Liver (tissue), 9 donors: ENCODE results near the gene IGSF22. TPM values are rescaled to one million over a fixed set of nuclear protein-coding genes. Genes with fewer than 3 reads are reported as not detected.

Experiments
- DNase-seq: peaks from one replicate; pipeline ENCODE4 v3.0.0-alpha.2; 2017; ENCODE audit warnings: low spot score
- H3K27ac ChIP-seq, 2 donors: one replicate each; pipeline ENCODE4 v1.7.0; 2013; ENCODE audit warnings: inconsistent platforms in 2 of 2, low read length in 2 of 2, control low read depth in 1 of 2, low read depth in 1 of 2, mild to moderate bottlenecking in 1 of 2
- H3K27me3 ChIP-seq, 4 donors: one replicate each; pipeline versions ENCODE4 v1.6.1 to v1.7.0; 2013; ENCODE audit warnings: low read length in 3 of 4, inconsistent platforms in 1 of 4, mild to moderate bottlenecking in 1 of 4, moderate library complexity in 1 of 4; ENCODE audit not compliant: control insufficient read depth in 4 of 4, insufficient read depth in 4 of 4
- H3K36me3 ChIP-seq, 4 donors: one replicate each; pipeline versions ENCODE4 v1.6.1 to v1.7.0; 2013; ENCODE audit warnings: low read length in 3 of 4, mild to moderate bottlenecking in 3 of 4, low read depth in 1 of 4, moderate library complexity in 1 of 4; ENCODE audit not compliant: control insufficient read depth in 4 of 4, insufficient read depth in 3 of 4
- H3K4me1 ChIP-seq, 4 donors: one replicate each; pipeline versions ENCODE4 v1.6.1 to v1.7.0; 2013; ENCODE audit warnings: low read length in 3 of 4, mild to moderate bottlenecking in 3 of 4, moderate library complexity in 1 of 4; ENCODE audit not compliant: control insufficient read depth in 4 of 4, insufficient read depth in 4 of 4
- H3K4me3 ChIP-seq, 3 donors: one replicate each; pipeline versions ENCODE4 v1.6.1 to v1.7.0; 2013; ENCODE audit warnings: low read length in 3 of 3, control low read depth in 1 of 3, low read depth in 1 of 3, mild to moderate bottlenecking in 1 of 3
- H3K9ac ChIP-seq, 2 donors: one replicate each; pipeline ENCODE4 v1.7.0; 2013; ENCODE audit warnings: low read length in 2 of 2, mild to moderate bottlenecking in 2 of 2, moderate library complexity in 2 of 2, control low read depth in 1 of 2, low read depth in 1 of 2
- H3K9me3 ChIP-seq, 4 donors: one replicate each; pipeline versions ENCODE4 v1.6.1 to v1.7.0; 2013; ENCODE audit warnings: low read length in 3 of 4; ENCODE audit not compliant: control insufficient read depth in 4 of 4
- FOXA1 ChIP-seq: IDR thresholded peaks from 2 replicates; pipeline ENCODE4 v1.6.1; 2016; ENCODE audit warnings: antibody characterized with exemption
- FOXA2 ChIP-seq: IDR thresholded peaks from 2 replicates; pipeline ENCODE4 v1.6.1; 2016; ENCODE audit warnings: antibody characterized with exemption
- GABPA ChIP-seq, 2 donors: IDR thresholded peaks in 1 of 2; conservative IDR thresholded peaks in 1 of 2; 2 replicates each; pipeline ENCODE4 v1.6.1; 2016; ENCODE audit warnings: antibody characterized with exemption in 2 of 2, mild to moderate bottlenecking in 1 of 2, moderate library complexity in 1 of 2
- HNF4A ChIP-seq, 2 donors: conservative IDR thresholded peaks; 2 replicates each; pipeline ENCODE4 v1.6.1; 2016; ENCODE audit warnings: antibody characterized with exemption in 2 of 2, mild to moderate bottlenecking in 2 of 2
- HNF4G ChIP-seq: IDR thresholded peaks from 2 replicates; pipeline ENCODE4 v1.6.1; 2016; ENCODE audit warnings: antibody characterized with exemption
- JUND ChIP-seq, 2 donors: IDR thresholded peaks; 2 replicates each; pipeline ENCODE4 v1.6.1; 2016; ENCODE audit warnings: antibody characterized with exemption in 2 of 2
- NR2F2 ChIP-seq: IDR thresholded peaks from 2 replicates; pipeline ENCODE4 v1.6.1; 2016; ENCODE audit warnings: antibody characterized with exemption
- RAD21 ChIP-seq, 2 donors: IDR thresholded peaks; 2 replicates each; pipeline ENCODE4 v1.6.1; 2016; ENCODE audit warnings: antibody characterized with exemption in 2 of 2, mild to moderate bottlenecking in 2 of 2
- RXRA ChIP-seq, 2 donors: IDR thresholded peaks; 2 replicates each; pipeline ENCODE4 v1.6.1; 2017 to 2018; ENCODE audit warnings: antibody characterized with exemption in 2 of 2, mild to moderate bottlenecking in 1 of 2
- SP1 ChIP-seq: IDR thresholded peaks from 2 replicates; pipeline ENCODE4 v1.6.1; 2018; ENCODE audit warnings: antibody characterized with exemption, mild to moderate bottlenecking
- TAF1 ChIP-seq: conservative IDR thresholded peaks from 2 replicates; pipeline ENCODE4 v1.6.1; 2016; ENCODE audit warnings: antibody characterized with exemption, mild to moderate bottlenecking
- YY1 ChIP-seq: IDR thresholded peaks from 2 replicates; pipeline ENCODE4 v1.6.1; 2016; ENCODE audit warnings: antibody characterized with exemption, mild to moderate bottlenecking
- WGBS: extraction: QIAGEN DNeasy Blood & Tissue Kit; methylation state at CpG from one replicate; pipeline ENCODE4 v1.1.7; 2013; 5-methylcytosine and 5-hydroxymethylcytosine counted together
- polyA plus RNA-seq, 2 donors: library from polyadenylated mRNA; stranded (reverse) in 1 of 2; unstranded in 1 of 2; fragments of 200-250 nt in 1 of 2; fragments of >200 nt in 1 of 2; fragmentation: Nextera tagmentation in 1 of 2; extraction: Ambion mirVana in 1 of 2; gene quantifications; one replicate each; pipeline versions ENCODE4 v1.2.1 to v1.2.3, GENCODE V29; 2013 to 2015
- total RNA-seq, 2 donors: library from RNA; depleted of rRNA; stranded (reverse); fragments of >200 nt; gene quantifications; one replicate each; pipeline ENCODE4 v1.2.3, GENCODE V29; 2014
- TF ChIP-seq, protein P1 (sequence below): fragments of 150-350 bp; IDR thresholded peaks from 2 replicates; pipeline ENCODE4 v1.5.1; 2017; ENCODE audit warnings: improper control_type of control experiment, low read depth, low read length; ENCODE audit not compliant: missing input control
- TF ChIP-seq, protein P2 (sequence below): IDR thresholded peaks from 2 replicates; pipeline ENCODE4 v1.6.1; 2016; ENCODE audit warnings: antibody characterized with exemption
- TF ChIP-seq, protein P3 (sequence below): IDR thresholded peaks from 2 replicates; pipeline ENCODE4 v1.6.1; 2016; ENCODE audit warnings: antibody characterized with exemption
- TF ChIP-seq, protein P4 (sequence below): IDR thresholded peaks from 2 replicates; pipeline ENCODE4 v1.6.1; 2016; ENCODE audit warnings: antibody characterized with exemption
- TF ChIP-seq, protein P5 (sequence below): IDR thresholded peaks from 2 replicates; pipeline ENCODE4 v1.6.1; 2016; ENCODE audit warnings: antibody characterized with exemption, mild to moderate bottlenecking
- donor health status: healthy.
- donor health status: healthy.
- donor health status: healthy.
- donor health status: healthy.
- donor health status: healthy.

IGSF22 gene
- total and polyA plus RNA-seq, 4 donors: 0.12 to 0.26 TPM; not detected in 2

DNA sequence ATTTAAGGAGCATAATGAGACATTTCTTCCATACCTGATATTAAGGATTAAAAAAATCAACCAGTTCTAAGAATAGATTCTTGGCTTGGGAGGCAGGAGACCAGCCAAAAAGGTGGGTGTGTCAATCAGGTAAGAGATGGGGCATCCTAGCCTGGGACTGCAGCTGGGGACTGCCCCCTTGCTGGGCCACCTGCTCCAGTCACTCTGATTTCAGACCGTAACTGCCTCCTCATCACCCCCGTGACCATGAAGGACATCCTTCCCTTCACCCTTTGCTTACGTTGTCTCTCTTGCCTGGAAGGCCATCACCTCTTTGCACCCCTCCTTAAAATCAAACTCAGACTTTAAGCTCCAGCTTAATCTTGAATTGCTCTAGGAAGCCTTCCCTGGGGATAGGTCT lies 47.7 kb upstream of the IGSF22 start (continued):
- TF ChIP-seq NR2F2 (no peak), HNF4G (no peak), GABPA (IDR thresholded peaks at IDR 0.05 in 1 of 2, conservative IDR thresholded peaks at IDR 0.05 in 1 of 2) (no peak), FOXA2 (no peak), JUND (IDR thresholded peaks at IDR 0.05) (no peak), RAD21 (IDR thresholded peaks at IDR 0.05) (no peak)
- TF ChIP-seq, protein P1, sequence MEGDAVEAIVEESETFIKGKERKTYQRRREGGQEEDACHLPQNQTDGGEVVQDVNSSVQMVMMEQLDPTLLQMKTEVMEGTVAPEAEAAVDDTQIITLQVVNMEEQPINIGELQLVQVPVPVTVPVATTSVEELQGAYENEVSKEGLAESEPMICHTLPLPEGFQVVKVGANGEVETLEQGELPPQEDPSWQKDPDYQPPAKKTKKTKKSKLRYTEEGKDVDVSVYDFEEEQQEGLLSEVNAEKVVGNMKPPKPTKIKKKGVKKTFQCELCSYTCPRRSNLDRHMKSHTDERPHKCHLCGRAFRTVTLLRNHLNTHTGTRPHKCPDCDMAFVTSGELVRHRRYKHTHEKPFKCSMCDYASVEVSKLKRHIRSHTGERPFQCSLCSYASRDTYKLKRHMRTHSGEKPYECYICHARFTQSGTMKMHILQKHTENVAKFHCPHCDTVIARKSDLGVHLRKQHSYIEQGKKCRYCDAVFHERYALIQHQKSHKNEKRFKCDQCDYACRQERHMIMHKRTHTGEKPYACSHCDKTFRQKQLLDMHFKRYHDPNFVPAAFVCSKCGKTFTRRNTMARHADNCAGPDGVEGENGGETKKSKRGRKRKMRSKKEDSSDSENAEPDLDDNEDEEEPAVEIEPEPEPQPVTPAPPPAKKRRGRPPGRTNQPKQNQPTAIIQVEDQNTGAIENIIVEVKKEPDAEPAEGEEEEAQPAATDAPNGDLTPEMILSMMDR: no peak

DNA sequence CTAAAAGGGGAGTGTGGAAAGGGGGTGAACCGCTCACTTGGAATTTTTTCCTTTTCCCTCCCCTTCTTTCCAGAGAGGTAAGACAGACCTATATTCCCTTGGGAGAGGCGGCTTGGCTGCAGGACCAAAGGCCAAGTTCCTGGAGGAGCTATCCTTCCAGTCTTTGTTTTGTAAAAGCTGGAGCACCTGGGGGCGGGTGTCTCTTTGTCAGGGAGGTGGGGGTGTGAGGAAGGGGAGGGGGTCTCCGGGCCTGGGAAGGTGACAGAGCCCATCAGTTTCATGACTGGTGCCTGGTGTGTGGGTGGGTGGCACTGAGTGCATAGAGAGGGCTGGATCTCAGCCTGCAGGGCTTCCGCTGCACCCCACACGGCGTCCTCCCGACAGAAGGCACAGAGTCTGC lies 47.1 kb upstream of the IGSF22 start:
- no peak for DNase-seq
- WGBS: 79% methylated on average over 8 of the region's 8 CpGs
- no peak overlapping the region for H3K27ac ChIP-seq
- H3K9ac ChIP-seq: no peak overlapping the region
- TF ChIP-seq, protein P1: no peak
- TF ChIP-seq GABPA (IDR thresholded peaks at IDR 0.05 in 1 of 2, conservative IDR thresholded peaks at IDR 0.05 in 1 of 2) (no peak), JUND (IDR thresholded peaks at IDR 0.05) (no peak), HNF4A (conservative IDR thresholded peaks at IDR 0.05) (no peak), TAF1 (no peak), FOXA1 (no peak), FOXA2 (no peak), RXRA (IDR thresholded peaks at IDR 0.05) (no peak), YY1 (no peak), SP1 (no peak), NR2F2 (no peak), RAD21 (IDR thresholded peaks at IDR 0.05) (no peak)
- TF ChIP-seq, protein P2, sequence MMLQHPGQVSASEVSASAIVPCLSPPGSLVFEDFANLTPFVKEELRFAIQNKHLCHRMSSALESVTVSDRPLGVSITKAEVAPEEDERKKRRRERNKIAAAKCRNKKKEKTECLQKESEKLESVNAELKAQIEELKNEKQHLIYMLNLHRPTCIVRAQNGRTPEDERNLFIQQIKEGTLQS: no peak
- TF ChIP-seq, protein P3, sequence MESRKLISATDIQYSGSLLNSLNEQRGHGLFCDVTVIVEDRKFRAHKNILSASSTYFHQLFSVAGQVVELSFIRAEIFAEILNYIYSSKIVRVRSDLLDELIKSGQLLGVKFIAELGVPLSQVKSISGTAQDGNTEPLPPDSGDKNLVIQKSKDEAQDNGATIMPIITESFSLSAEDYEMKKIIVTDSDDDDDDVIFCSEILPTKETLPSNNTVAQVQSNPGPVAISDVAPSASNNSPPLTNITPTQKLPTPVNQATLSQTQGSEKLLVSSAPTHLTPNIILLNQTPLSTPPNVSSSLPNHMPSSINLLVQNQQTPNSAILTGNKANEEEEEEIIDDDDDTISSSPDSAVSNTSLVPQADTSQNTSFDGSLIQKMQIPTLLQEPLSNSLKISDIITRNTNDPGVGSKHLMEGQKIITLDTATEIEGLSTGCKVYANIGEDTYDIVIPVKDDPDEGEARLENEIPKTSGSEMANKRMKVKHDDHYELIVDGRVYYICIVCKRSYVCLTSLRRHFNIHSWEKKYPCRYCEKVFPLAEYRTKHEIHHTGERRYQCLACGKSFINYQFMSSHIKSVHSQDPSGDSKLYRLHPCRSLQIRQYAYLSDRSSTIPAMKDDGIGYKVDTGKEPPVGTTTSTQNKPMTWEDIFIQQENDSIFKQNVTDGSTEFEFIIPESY: no peak
- TF ChIP-seq, protein P4, sequence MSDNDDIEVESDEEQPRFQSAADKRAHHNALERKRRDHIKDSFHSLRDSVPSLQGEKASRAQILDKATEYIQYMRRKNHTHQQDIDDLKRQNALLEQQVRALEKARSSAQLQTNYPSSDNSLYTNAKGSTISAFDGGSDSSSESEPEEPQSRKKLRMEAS: no peak
- no peaks in the 10 kb centered on the region for H3K36me3 ChIP-seq
- no peak overlapping the region for H3K4me3 ChIP-seq
- H3K4me1 ChIP-seq: no peaks in the 10 kb centered on the region
- H3K9me3 ChIP-seq: no peaks in the 10 kb centered on the region
- H3K27me3 ChIP-seq: no peaks in the 10 kb centered on the region

DNA sequence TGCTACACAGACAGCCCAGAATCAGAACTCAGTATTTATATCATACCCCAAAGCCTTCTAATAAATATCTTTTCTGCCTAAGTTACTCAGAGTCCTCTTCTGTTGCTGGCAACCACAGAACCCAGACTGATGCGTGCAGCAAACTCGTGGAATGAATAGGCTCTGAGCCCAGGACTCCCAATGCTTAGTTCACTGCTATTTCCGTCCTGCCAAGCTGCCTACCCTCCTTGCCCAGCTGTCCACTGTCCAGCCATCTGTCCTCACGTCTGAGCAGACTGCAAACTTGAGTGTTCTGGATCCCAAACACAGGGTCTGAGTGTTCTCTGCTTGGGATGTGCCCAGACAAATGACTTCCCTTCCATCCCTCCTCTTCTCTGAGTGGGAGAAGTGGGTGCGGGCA lies 46.2 kb upstream of the IGSF22 start:
- no peak overlapping the region for H3K4me3 ChIP-seq
- no peak overlapping the region for H3K27ac ChIP-seq
- DNase-seq: no peak
- H3K4me1 ChIP-seq: no peaks in the 10 kb centered on the region
- H3K36me3 ChIP-seq: no peaks in the 10 kb centered on the region
- no peaks in the 10 kb centered on the region for H3K27me3 ChIP-seq
- WGBS: 66% methylated on average over 5 of the region's 5 CpGs
- no peaks in the 10 kb centered on the region for H3K9me3 ChIP-seq
- H3K9ac ChIP-seq: no peak overlapping the region
- no peak for TF ChIP-seq SP1
- TF ChIP-seq JUND (IDR thresholded peaks at IDR 0.05): no peak
- TF ChIP-seq, protein P4: no peak
- no peak for TF ChIP-seq GABPA (IDR thresholded peaks at IDR 0.05 in 1 of 2, conservative IDR thresholded peaks at IDR 0.05 in 1 of 2)
- TF ChIP-seq, protein P5, sequence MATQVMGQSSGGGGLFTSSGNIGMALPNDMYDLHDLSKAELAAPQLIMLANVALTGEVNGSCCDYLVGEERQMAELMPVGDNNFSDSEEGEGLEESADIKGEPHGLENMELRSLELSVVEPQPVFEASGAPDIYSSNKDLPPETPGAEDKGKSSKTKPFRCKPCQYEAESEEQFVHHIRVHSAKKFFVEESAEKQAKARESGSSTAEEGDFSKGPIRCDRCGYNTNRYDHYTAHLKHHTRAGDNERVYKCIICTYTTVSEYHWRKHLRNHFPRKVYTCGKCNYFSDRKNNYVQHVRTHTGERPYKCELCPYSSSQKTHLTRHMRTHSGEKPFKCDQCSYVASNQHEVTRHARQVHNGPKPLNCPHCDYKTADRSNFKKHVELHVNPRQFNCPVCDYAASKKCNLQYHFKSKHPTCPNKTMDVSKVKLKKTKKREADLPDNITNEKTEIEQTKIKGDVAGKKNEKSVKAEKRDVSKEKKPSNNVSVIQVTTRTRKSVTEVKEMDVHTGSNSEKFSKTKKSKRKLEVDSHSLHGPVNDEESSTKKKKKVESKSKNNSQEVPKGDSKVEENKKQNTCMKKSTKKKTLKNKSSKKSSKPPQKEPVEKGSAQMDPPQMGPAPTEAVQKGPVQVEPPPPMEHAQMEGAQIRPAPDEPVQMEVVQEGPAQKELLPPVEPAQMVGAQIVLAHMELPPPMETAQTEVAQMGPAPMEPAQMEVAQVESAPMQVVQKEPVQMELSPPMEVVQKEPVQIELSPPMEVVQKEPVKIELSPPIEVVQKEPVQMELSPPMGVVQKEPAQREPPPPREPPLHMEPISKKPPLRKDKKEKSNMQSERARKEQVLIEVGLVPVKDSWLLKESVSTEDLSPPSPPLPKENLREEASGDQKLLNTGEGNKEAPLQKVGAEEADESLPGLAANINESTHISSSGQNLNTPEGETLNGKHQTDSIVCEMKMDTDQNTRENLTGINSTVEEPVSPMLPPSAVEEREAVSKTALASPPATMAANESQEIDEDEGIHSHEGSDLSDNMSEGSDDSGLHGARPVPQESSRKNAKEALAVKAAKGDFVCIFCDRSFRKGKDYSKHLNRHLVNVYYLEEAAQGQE: no peak
- no peak for TF ChIP-seq TAF1
- no peak for TF ChIP-seq FOXA1
- TF ChIP-seq, protein P2: no peak
- no peak for TF ChIP-seq RXRA (IDR thresholded peaks at IDR 0.05)
- no peak for TF ChIP-seq HNF4A (conservative IDR thresholded peaks at IDR 0.05)
